ENCODE results near the gene RELB. TPM values are rescaled to one million over a fixed set of nuclear protein-coding genes. Genes with fewer than 3 reads are reported as not detected.

The RELB gene, protein sequence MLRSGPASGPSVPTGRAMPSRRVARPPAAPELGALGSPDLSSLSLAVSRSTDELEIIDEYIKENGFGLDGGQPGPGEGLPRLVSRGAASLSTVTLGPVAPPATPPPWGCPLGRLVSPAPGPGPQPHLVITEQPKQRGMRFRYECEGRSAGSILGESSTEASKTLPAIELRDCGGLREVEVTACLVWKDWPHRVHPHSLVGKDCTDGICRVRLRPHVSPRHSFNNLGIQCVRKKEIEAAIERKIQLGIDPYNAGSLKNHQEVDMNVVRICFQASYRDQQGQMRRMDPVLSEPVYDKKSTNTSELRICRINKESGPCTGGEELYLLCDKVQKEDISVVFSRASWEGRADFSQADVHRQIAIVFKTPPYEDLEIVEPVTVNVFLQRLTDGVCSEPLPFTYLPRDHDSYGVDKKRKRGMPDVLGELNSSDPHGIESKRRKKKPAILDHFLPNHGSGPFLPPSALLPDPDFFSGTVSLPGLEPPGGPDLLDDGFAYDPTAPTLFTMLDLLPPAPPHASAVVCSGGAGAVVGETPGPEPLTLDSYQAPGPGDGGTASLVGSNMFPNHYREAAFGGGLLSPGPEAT
- polyA plus RNA-seq = 1 to 10 TPM; 7.2 TPM

DNA sequence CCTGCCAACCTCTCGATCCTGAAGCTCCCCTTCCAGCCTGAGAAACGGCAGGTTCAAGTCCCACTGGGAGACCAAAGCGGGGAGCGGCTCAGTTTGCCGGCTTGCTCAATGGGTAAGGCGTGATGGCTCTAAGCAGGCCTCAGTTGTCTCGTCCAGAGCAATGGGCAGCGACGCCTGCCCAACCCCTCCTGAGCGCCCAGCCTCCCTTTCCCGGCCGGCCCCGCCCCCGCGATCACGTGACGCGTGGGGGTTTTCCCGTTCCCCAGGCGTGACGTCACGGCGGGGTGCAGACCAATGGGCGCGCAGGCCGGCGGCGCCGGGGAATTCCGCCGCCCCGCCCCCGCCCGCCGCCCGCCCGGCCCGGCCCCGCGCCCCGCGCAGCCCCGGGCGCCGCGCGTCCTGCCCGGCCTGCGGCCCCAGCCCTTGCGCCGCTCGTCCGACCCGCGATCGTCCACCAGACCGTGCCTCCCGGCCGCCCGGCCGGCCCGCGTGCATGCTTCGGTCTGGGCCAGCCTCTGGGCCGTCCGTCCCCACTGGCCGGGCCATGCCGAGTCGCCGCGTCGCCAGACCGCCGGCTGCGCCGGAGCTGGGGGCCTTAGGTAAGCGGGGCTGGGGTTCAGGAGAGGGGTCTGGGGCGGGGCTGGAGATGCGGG lies at the start of gene RELB:
Gene RELB, plus strand, starts transcription at position 378 of the 653 bp plus-strand sequence. Its CDS starts 116 bp downstream, at position 494.
- Histone ChIP-seq H3K36me3 (ENCODE audit: control insufficient read depth in 2 of 2, insufficient read depth in 2 of 2, low read length in 1 of 2) (peaks cover 0 to 2% of the 10 kb centered on the region in 2 donors), H3K4me3 (ENCODE audit: low read depth in 1 of 2, low read length in 2 of 2) (peak within 1 kb of the TSS; percentile 68 to 90), H3K27ac (ENCODE audit: low read depth in 2 of 2, low read length in 1 of 2) (peak within 1 kb of the TSS; percentile 99 to 100), H3K9me3 (ENCODE audit: control insufficient read depth in 2 of 2, insufficient read depth in 1 of 2, low read depth in 1 of 2, low read length in 1 of 2) (no peaks in the 10 kb centered on the region), H3K4me1 (ENCODE audit: control insufficient read depth in 2 of 2, insufficient read depth in 2 of 2, low read length in 1 of 2) (no peaks in the 10 kb centered on the region), H3K27me3 (ENCODE audit: control insufficient read depth in 1 of 2, insufficient read depth in 2 of 2, low read length in 2 of 2) (no peaks in the 10 kb centered on the region)
- WGBS, 2 donors = 2 to 3% methylated on average over 52 to 79 of the region's 79 CpGs

GRCh38 chr19:44954278-44954648 lies 47.0 kb upstream of the RELB start:
- 23 to 26% methylated on average over 13 of the region's 13 CpGs for WGBS, 2 donors
- Histone ChIP-seq H3K27me3 (ENCODE audit: control insufficient read depth in 1 of 2, insufficient read depth in 2 of 2, low read length in 2 of 2) (no peaks in the 10 kb centered on the region), H3K4me1 (ENCODE audit: control insufficient read depth in 2 of 2, insufficient read depth in 2 of 2, low read length in 1 of 2) (peaks cover 2 to 17% of the 10 kb centered on the region in 2 donors), H3K27ac (ENCODE audit: low read depth in 2 of 2, low read length in 1 of 2) (peak overlapping the region; percentile 91 to 97), H3K9me3 (ENCODE audit: control insufficient read depth in 2 of 2, insufficient read depth in 1 of 2, low read depth in 1 of 2, low read length in 1 of 2) (no peaks in the 10 kb centered on the region), H3K36me3 (ENCODE audit: control insufficient read depth in 2 of 2, insufficient read depth in 2 of 2, low read length in 1 of 2) (peaks cover 0 to 7% of the 10 kb centered on the region in 2 donors), H3K4me3 (ENCODE audit: low read depth in 1 of 2, low read length in 2 of 2) (peak overlapping the region; percentile 73 to 97)

- Histone ChIP-seq H3K36me3 (ENCODE audit: control insufficient read depth in 2 of 2, insufficient read depth in 2 of 2, low read length in 1 of 2) (peaks cover 0 to 11% of the 10 kb centered on the region in 2 donors), H3K27me3 (ENCODE audit: control insufficient read depth in 1 of 2, insufficient read depth in 2 of 2, low read length in 2 of 2) (no peaks in the 10 kb centered on the region), H3K9me3 (ENCODE audit: control insufficient read depth in 2 of 2, insufficient read depth in 1 of 2, low read depth in 1 of 2, low read length in 1 of 2) (no peaks in the 10 kb centered on the region), H3K4me3 (ENCODE audit: low read depth in 1 of 2, low read length in 2 of 2) (peak within 1 kb of the TSS; percentile 97 to 99), H3K27ac (ENCODE audit: low read depth in 2 of 2, low read length in 1 of 2) (peak within 1 kb of the TSS; percentile 91 to 97), H3K4me1 (ENCODE audit: control insufficient read depth in 2 of 2, insufficient read depth in 2 of 2, low read length in 1 of 2) (peaks cover 2 to 17% of the 10 kb centered on the region in 2 donors)
- WGBS, 2 donors = 0% methylated on average over 65 of the region's 65 CpGs
Measured at GRCh38 chr19:44954649-44955504, 46.4 kb upstream of the RELB start, which contains the start of gene CLPTM1. CLPTM1 (plus strand) TSS chr19:44955380; CDS start chr19:44955396, 16 bp downstream.

- H3K4me3 ChIP-seq (ENCODE audit: low read depth in 1 of 2, low read length in 2 of 2) = peak overlapping the region; percentile 97 to 99
- no peaks in the 10 kb centered on the region for H3K9me3 ChIP-seq (ENCODE audit: control insufficient read depth in 2 of 2, insufficient read depth in 1 of 2, low read depth in 1 of 2, low read length in 1 of 2)
- no peaks in the 10 kb centered on the region for H3K27me3 ChIP-seq (ENCODE audit: control insufficient read depth in 1 of 2, insufficient read depth in 2 of 2, low read length in 2 of 2)
- H3K27ac ChIP-seq (ENCODE audit: low read depth in 2 of 2, low read length in 1 of 2) = peak overlapping the region; percentile 66 to 86
- peaks cover 2 to 18% of the 10 kb centered on the region in 2 donors for H3K4me1 ChIP-seq (ENCODE audit: control insufficient read depth in 2 of 2, insufficient read depth in 2 of 2, low read length in 1 of 2)
- H3K36me3 ChIP-seq (ENCODE audit: control insufficient read depth in 2 of 2, insufficient read depth in 2 of 2, low read length in 1 of 2) = peaks cover 0 to 14% of the 10 kb centered on the region in 2 donors
- WGBS, 2 donors = 2 to 3% methylated on average over 40 of the region's 40 CpGs
Measured at GRCh38 chr19:44955505-44956439, 45.5 kb upstream of the RELB start.

DNA sequence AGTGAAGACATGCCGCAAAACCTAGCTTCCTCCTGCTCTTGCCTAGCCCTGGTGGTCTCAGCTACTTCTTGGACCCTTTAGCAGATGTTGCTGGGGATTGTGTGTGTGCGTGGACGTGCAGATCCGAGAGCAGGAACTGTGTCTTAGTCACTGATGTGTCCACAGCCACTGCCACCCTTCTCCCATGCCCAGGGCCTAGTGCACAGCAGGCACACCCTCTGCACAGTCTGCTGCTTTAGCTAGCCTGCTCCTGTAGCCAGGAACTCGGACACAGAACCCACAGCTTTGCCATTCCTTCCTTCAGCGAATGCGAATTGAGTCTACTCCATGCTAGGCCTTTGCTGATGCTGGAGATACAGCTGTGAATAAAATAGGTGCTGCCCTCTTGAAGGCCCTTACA lies 43.7 kb upstream of the RELB start:
- Histone ChIP-seq H3K9me3 (ENCODE audit: control insufficient read depth in 2 of 2, insufficient read depth in 1 of 2, low read depth in 1 of 2, low read length in 1 of 2) (no peaks in the 10 kb centered on the region), H3K27ac (ENCODE audit: low read depth in 2 of 2, low read length in 1 of 2) (peak overlapping the region; percentile 8 to 59), H3K4me1 (ENCODE audit: control insufficient read depth in 2 of 2, insufficient read depth in 2 of 2, low read length in 1 of 2) (peaks cover 2 to 20% of the 10 kb centered on the region in 2 donors), H3K4me3 (ENCODE audit: low read depth in 1 of 2, low read length in 2 of 2) (no peak overlapping the region), H3K27me3 (ENCODE audit: control insufficient read depth in 1 of 2, insufficient read depth in 2 of 2, low read length in 2 of 2) (no peaks in the 10 kb centered on the region), H3K36me3 (ENCODE audit: control insufficient read depth in 2 of 2, insufficient read depth in 2 of 2, low read length in 1 of 2) (peaks cover 0 to 18% of the 10 kb centered on the region in 2 donors)
- 75 to 77% methylated on average over 7 of the region's 7 CpGs for WGBS, 2 donors

- Histone ChIP-seq H3K9me3 (ENCODE audit: control insufficient read depth in 2 of 2, insufficient read depth in 1 of 2, low read depth in 1 of 2, low read length in 1 of 2) (no peaks in the 10 kb centered on the region), H3K27me3 (ENCODE audit: control insufficient read depth in 1 of 2, insufficient read depth in 2 of 2, low read length in 2 of 2) (no peaks in the 10 kb centered on the region), H3K36me3 (ENCODE audit: control insufficient read depth in 2 of 2, insufficient read depth in 2 of 2, low read length in 1 of 2) (peaks cover 0 to 20% of the 10 kb centered on the region in 2 donors), H3K27ac (ENCODE audit: low read depth in 2 of 2, low read length in 1 of 2) (no peak overlapping the region), H3K4me3 (ENCODE audit: low read depth in 1 of 2, low read length in 2 of 2) (no peak overlapping the region), H3K4me1 (ENCODE audit: control insufficient read depth in 2 of 2, insufficient read depth in 2 of 2, low read length in 1 of 2) (peaks cover 2 to 20% of the 10 kb centered on the region in 2 donors)
- 79 to 83% methylated on average over 9 of the region's 9 CpGs for whole genome bisulfite sequencing, 2 donors
Measured at GRCh38 chr19:44958090-44958489, 43.2 kb upstream of the RELB start.

DNA sequence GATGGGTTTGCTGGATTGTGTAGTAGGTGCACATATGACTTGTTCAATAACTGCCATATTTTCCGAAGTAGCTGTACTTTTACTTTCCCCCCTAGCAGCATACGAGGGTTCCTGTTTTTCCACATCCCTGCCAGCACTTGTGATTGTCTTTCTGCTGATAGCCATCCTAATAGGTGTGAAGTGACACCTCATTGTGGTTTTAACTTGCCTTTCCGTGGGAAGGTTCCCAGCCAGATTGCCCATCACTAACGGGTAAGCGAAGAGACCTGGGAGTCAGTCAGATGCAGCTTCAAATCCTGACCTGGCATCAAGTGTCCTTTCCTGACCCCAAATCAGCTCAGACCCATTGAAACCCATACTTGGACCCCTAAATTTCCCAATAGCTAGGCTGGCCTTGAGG lies 41.6 kb upstream of the RELB start:
- Histone ChIP-seq H3K27me3 (ENCODE audit: control insufficient read depth in 1 of 2, insufficient read depth in 2 of 2, low read length in 2 of 2) (no peaks in the 10 kb centered on the region), H3K4me3 (ENCODE audit: low read depth in 1 of 2, low read length in 2 of 2) (no peak overlapping the region), H3K27ac (ENCODE audit: low read depth in 2 of 2, low read length in 1 of 2) (no peak overlapping the region), H3K4me1 (ENCODE audit: control insufficient read depth in 2 of 2, insufficient read depth in 2 of 2, low read length in 1 of 2) (peaks cover 2 to 20% of the 10 kb centered on the region in 2 donors), H3K9me3 (ENCODE audit: control insufficient read depth in 2 of 2, insufficient read depth in 1 of 2, low read depth in 1 of 2, low read length in 1 of 2) (no peaks in the 10 kb centered on the region), H3K36me3 (ENCODE audit: control insufficient read depth in 2 of 2, insufficient read depth in 2 of 2, low read length in 1 of 2) (peaks cover under 1 to 20% of the 10 kb centered on the region in 2 donors)
- WGBS, 2 donors = 71 to 85% methylated on average over 5 of the region's 5 CpGs

- H3K4me3 ChIP-seq (ENCODE audit: low read depth in 1 of 2, low read length in 2 of 2) = no peak overlapping the region
- no peak overlapping the region for H3K27ac ChIP-seq (ENCODE audit: low read depth in 2 of 2, low read length in 1 of 2)
- WGBS, 2 donors = 82 to 85% methylated on average over 7 to 8 of the region's 8 CpGs
- H3K27me3 ChIP-seq (ENCODE audit: control insufficient read depth in 1 of 2, insufficient read depth in 2 of 2, low read length in 2 of 2) = no peaks in the 10 kb centered on the region
- peaks cover 2 to 17% of the 10 kb centered on the region in 2 donors for H3K4me1 ChIP-seq (ENCODE audit: control insufficient read depth in 2 of 2, insufficient read depth in 2 of 2, low read length in 1 of 2)
- H3K36me3 ChIP-seq (ENCODE audit: control insufficient read depth in 2 of 2, insufficient read depth in 2 of 2, low read length in 1 of 2) = peaks cover 4 to 20% of the 10 kb centered on the region in 2 donors
- H3K9me3 ChIP-seq (ENCODE audit: control insufficient read depth in 2 of 2, insufficient read depth in 1 of 2, low read depth in 1 of 2, low read length in 1 of 2) = no peaks in the 10 kb centered on the region
Measured at GRCh38 chr19:44960906-44961728, 40.1 kb upstream of the RELB start.
